ENCODE results near the gene KCNAB1.

DNA sequence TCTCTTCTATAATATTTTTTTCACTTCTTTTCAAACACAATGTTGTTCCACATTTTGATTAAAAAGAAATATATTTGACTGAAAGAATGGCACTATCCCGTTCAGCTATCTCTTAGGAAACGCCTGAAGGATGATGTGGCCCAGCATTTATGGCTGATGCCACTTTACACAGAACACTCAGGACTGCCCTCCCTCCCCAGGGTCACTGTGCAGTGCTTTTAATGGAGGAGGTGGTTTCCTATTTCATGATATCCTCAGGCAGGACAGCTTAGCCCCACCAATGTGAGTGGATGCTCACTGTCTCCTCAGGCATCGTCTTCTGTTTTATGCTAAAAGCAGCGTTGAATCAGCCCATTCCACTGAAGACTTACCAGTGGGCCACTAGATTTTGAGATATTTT lies 135.9 kb downstream of the KCNAB1 start:
- TF ChIP-seq, protein P1, sequence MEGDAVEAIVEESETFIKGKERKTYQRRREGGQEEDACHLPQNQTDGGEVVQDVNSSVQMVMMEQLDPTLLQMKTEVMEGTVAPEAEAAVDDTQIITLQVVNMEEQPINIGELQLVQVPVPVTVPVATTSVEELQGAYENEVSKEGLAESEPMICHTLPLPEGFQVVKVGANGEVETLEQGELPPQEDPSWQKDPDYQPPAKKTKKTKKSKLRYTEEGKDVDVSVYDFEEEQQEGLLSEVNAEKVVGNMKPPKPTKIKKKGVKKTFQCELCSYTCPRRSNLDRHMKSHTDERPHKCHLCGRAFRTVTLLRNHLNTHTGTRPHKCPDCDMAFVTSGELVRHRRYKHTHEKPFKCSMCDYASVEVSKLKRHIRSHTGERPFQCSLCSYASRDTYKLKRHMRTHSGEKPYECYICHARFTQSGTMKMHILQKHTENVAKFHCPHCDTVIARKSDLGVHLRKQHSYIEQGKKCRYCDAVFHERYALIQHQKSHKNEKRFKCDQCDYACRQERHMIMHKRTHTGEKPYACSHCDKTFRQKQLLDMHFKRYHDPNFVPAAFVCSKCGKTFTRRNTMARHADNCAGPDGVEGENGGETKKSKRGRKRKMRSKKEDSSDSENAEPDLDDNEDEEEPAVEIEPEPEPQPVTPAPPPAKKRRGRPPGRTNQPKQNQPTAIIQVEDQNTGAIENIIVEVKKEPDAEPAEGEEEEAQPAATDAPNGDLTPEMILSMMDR (optimal IDR thresholded peaks at IDR 0.05 in 1 of 3, IDR thresholded peaks at IDR 0.05 in 1 of 3, conservative IDR thresholded peaks at IDR 0.05 in 1 of 3; ENCODE audit: extremely low read depth in 1 of 3, insufficient read depth in 2 of 3, low read length in 3 of 3), result no peak
- no peak for TF ChIP-seq EZH2 (IDR thresholded peaks at IDR 0.05; ENCODE audit: low read length)

Measured in keratinocyte (primary cell).